Fibroblast of pulmonary artery (primary cell): ENCODE measurements around the gene DNAJB4.
"Not testable (repeated sequence)": the region's sequence is repeated elsewhere in the genome, so short reads cannot be mapped to it uniquely, and the experiment has no call there.

Experiments
- DNase-seq: peaks from one replicate; pipeline ENCODE4 v3.0.0-alpha.2; 2010; ENCODE audit warnings: low read depth
- H3K4me3 ChIP-seq: replicated peaks from 2 replicates; pipeline ENCODE4 v1.5.1; 2011; ENCODE audit warnings: low read depth, mild to moderate bottlenecking, control low read depth, low read length, moderate library complexity
- CTCF ChIP-seq: IDR thresholded peaks from 2 replicates; pipeline ENCODE4 v1.5.1; 2011; ENCODE audit warnings: mild to moderate bottlenecking, control low read depth, low read length, inconsistent platforms; ENCODE audit errors: missing control alignments

Gene DNAJB4

GRCh38 chr1:77978969-77979876 is 25.5 kb upstream of the DNAJB4 start, which contains the start of gene FUBP1:
TSS of gene FUBP1 (minus strand) at chr1:77979072. CDS start at chr1:77979004, 68 bp downstream.
- TF ChIP-seq CTCF, result peak; percentile 75
- peak; percentile 100 for DNase-seq
- H3K4me3 ChIP-seq, result peak within 1 kb of the TSS; percentile 83

DNA sequence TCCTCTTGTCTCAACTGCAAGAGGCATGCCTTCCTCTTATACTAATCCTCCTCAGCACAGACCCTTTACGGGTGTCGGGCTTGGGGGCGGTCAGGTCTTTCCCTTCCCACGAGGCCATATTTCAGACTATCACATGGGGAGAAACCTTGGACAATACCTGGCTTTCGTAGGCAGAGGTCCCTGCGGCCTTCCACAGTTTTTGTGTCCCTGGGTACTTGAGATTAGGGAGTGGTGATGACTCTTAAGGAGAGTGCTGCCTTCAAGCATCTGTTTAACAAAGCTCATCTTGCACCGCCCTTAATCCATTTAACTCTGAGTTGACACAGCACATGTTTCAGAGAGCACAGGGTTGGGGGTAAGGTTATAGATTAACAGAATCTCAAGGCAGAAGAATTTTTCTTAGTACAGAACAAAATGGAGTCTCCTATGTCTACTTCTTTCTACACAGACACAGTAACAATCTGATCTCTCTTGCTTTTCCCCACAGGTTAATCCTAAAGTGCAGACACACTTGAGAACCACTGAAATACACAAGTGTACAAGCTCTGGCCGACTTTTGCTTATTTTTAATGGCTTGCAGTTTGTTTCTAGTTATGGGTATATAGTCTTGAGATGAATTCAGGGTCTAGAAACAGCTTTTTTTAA is 21.3 kb upstream of the DNAJB4 start:
- H3K4me3 ChIP-seq, DNase-seq: not testable (repeated sequence)

DNA sequence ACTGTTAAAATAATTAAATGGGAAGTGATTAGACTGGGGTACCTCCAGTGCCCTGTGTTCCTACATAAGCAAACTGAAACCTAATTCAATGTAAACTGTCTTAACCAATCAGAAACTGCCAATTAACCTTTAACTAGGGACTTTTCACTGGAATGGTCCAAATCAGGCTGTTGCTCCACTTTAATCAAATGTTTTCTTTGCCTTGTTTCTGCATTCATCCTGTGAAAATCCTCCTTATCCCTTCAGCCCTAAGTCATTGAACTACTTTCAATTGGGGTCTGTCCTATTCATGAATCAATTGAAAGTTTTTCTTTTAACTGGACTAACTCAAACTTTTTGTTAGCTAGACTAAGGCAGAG is 20.8 kb upstream of the DNAJB4 start:
- no peak overlapping the region for H3K4me3 ChIP-seq
- no peak for DNase-seq

GRCh38 chr1:77984629-77985028 is 20.1 kb upstream of the DNAJB4 start:
- DNase-seq, result no peak
- no peak overlapping the region for H3K4me3 ChIP-seq
- no peak for TF ChIP-seq CTCF

More for the DNA sequence above, 20.8 kb upstream of the DNAJB4 start:
- no peak for TF ChIP-seq CTCF

DNA sequence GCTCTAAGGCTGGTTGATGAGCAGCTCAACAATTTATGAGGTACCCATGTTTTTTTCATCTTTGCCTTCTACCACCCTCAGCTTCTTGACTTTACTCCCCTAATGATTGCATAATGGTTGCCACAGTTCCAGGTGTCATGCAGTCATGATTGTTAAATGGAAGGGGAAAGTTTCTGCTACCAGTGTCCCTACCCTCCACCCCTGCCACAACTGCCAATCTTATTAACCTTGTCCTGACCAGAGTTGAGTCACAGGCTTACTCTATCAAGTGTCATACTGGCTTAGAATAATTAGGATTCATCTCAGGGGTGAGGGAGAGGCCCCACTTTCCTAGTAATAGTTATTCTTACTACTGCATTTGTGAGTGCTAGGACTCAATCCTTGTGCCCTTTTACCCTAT is 17.9 kb upstream of the DNAJB4 start:
- no peak overlapping the region for H3K4me3 ChIP-seq
- TF ChIP-seq CTCF, result no peak
- no peak for DNase-seq

- no peak for DNase-seq
- TF ChIP-seq CTCF, result no peak
- H3K4me3 ChIP-seq, result no peak overlapping the region
Measured at GRCh38 chr1:77987919-77988318, 16.8 kb upstream of the DNAJB4 start.

DNA sequence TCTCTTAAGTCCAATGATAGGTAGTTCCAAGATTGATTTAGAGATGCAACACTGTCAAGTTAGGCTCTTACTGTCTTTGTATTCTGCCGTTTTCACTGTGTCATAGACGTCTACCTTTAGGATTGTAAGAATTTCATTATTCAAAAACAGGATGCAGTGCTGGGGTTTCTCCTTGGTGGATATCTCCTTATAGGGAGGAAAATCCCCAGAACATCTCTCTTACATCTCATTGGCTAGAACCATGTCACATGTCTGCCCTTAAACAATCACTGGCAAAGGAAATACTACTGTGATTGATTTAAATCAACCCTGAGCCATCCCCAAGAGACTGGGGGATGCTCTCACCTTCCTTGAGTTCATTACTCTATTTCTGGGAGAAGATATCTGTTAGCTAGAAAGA is 15.0 kb upstream of the DNAJB4 start:
- no peak for TF ChIP-seq CTCF

More for the DNA sequence above, 15.0 kb upstream of the DNAJB4 start:
- no peak overlapping the region for H3K4me3 ChIP-seq
- no peak for DNase-seq
